Endothelial cell (in vitro differentiated cells): ENCODE measurements around the gene ARMC9. TPM values are rescaled to one million over a fixed set of nuclear protein-coding genes. Genes with fewer than 3 reads are reported as not detected.

Source experiments
- DNase-seq: peaks from one replicate; pipeline ENCODE4 v3.0.0; 2021; ENCODE audit warnings: low spot score
- H3K27ac Mint-ChIP-seq: one replicate; pipeline ENCODE4 v1.8.0; 2021; ENCODE audit warnings: mixed read lengths, inconsistent platforms; ENCODE audit not compliant: unreplicated experiment
- H3K27me3 Mint-ChIP-seq: one replicate; pipeline ENCODE4 v1.8.0; 2021; ENCODE audit warnings: mild to moderate bottlenecking, moderate library complexity, mixed read lengths, inconsistent platforms; ENCODE audit not compliant: unreplicated experiment
- H3K36me3 Mint-ChIP-seq: one replicate; pipeline ENCODE4 v1.8.0; 2021; ENCODE audit warnings: mild to moderate bottlenecking, low read depth, mixed read lengths, inconsistent platforms; ENCODE audit not compliant: unreplicated experiment
- H3K4me1 Mint-ChIP-seq: one replicate; pipeline ENCODE4 v1.8.0; 2021; ENCODE audit warnings: mild to moderate bottlenecking, mixed read lengths, inconsistent platforms; ENCODE audit not compliant: unreplicated experiment
- H3K4me3 Mint-ChIP-seq: one replicate; pipeline ENCODE4 v1.8.0; 2021; ENCODE audit warnings: mild to moderate bottlenecking, mixed read lengths, inconsistent platforms; ENCODE audit not compliant: unreplicated experiment
- H3K9me3 Mint-ChIP-seq: one replicate; pipeline ENCODE4 v1.8.0; 2021; ENCODE audit warnings: mixed read lengths, inconsistent platforms; ENCODE audit not compliant: unreplicated experiment
- CTCF ChIP-seq: fragments of 200-600 bp; sonication (generic); IDR thresholded peaks from one replicate; pipeline ENCODE4 v1.5.0; 2021; ENCODE audit warnings: antibody characterized with exemption; ENCODE audit not compliant: unreplicated experiment
- total RNA-seq: library from RNA; stranded (reverse); fragmentation: NEBNext Ultra II Directional; extraction: Animal tissue kit (Norgen Biotek cat#: 25700); gene quantifications from one replicate; pipeline ENCODE4 v1.2.1, GENCODE V29; 2021; ENCODE audit not compliant: unreplicated experiment

ARMC9 gene
- total RNA-seq, 1 donor from 2014 or later: 18.3 TPM

- H3K4me3 Mint-ChIP-seq: no peak overlapping the region
- no peaks in the 10 kb centered on the region for H3K9me3 Mint-ChIP-seq
- no peak for DNase-seq
- peaks cover 4% of the 10 kb centered on the region for H3K4me1 Mint-ChIP-seq
- no peaks in the 10 kb centered on the region for H3K27me3 Mint-ChIP-seq
- TF ChIP-seq CTCF: no peak
- H3K36me3 Mint-ChIP-seq: peaks cover 5% of the 10 kb centered on the region
- H3K27ac Mint-ChIP-seq: no peak overlapping the region
Observed at GRCh38 chr2:231256494-231256893, 58.1 kb downstream of the ARMC9 start.

- TF ChIP-seq CTCF: no peak
- H3K9me3 Mint-ChIP-seq: no peaks in the 10 kb centered on the region
- H3K4me1 Mint-ChIP-seq: peaks cover 4% of the 10 kb centered on the region
- no peak overlapping the region for H3K27ac Mint-ChIP-seq
- no peaks in the 10 kb centered on the region for H3K27me3 Mint-ChIP-seq
- DNase-seq: no peak
- H3K36me3 Mint-ChIP-seq: peaks cover 12% of the 10 kb centered on the region
- H3K4me3 Mint-ChIP-seq: no peak overlapping the region
Observed at GRCh38 chr2:231257763-231258162, 59.3 kb downstream of the ARMC9 start.

GRCh38 chr2:231258701-231259100 lies 60.3 kb downstream of the ARMC9 start:
- no peak for DNase-seq
- Mint-ChIP-seq H3K9me3 (no peaks in the 10 kb centered on the region), H3K27me3 (no peaks in the 10 kb centered on the region), H3K4me3 (no peak overlapping the region), H3K4me1 (peaks cover 4% of the 10 kb centered on the region), H3K27ac (no peak overlapping the region), H3K36me3 (peaks cover 15% of the 10 kb centered on the region)
- no peak for TF ChIP-seq CTCF

GRCh38 chr2:231259104-231259503 lies 60.7 kb downstream of the ARMC9 start:
- Mint-ChIP-seq H3K27ac (no peak overlapping the region), H3K9me3 (no peaks in the 10 kb centered on the region), H3K4me3 (no peak overlapping the region), H3K36me3 (peaks cover 15% of the 10 kb centered on the region), H3K27me3 (no peaks in the 10 kb centered on the region), H3K4me1 (peaks cover 4% of the 10 kb centered on the region)
- TF ChIP-seq CTCF: no peak
- no peak for DNase-seq

GRCh38 chr2:231260442-231261208 lies 62.2 kb downstream of the ARMC9 start:
- Mint-ChIP-seq H3K27ac (no peak overlapping the region), H3K27me3 (no peaks in the 10 kb centered on the region), H3K9me3 (no peaks in the 10 kb centered on the region), H3K4me3 (no peak overlapping the region), H3K4me1 (peaks cover 4% of the 10 kb centered on the region), H3K36me3 (peaks cover 15% of the 10 kb centered on the region)
- TF ChIP-seq CTCF: no peak
- DNase-seq: no peak
